ENCODE results near the gene NUP98. TPM values are rescaled to one million over a fixed set of nuclear protein-coding genes. Genes with fewer than 3 reads are reported as not detected.
"Not testable (repeated sequence)": the region's sequence is repeated elsewhere in the genome, so short reads cannot be mapped to it uniquely, and the experiment has no call there.

The NUP98 gene
- total RNA-seq, 1 donor from 2014 or later = 80.3 TPM

- Mint-ChIP-seq H3K27me3 (no peaks in the 10 kb centered on the region), H3K9me3 (ENCODE audit: low read depth) (no peaks in the 10 kb centered on the region), H3K27ac (no peak overlapping the region)
Measured at GRCh38 chr11:3664032-3664630, 133.2 kb downstream of the NUP98 start.

GRCh38 chr11:3662856-3663255 lies 134.5 kb downstream of the NUP98 start:
- Mint-ChIP-seq H3K36me3 (ENCODE audit: insufficient read depth) (peaks cover 6% of the 10 kb centered on the region), H3K27ac (no peak overlapping the region), H3K9me3 (ENCODE audit: low read depth) (peaks cover 3% of the 10 kb centered on the region), H3K4me1 (ENCODE audit: low read depth) (no peaks in the 10 kb centered on the region), H3K4me3 (ENCODE audit: low read depth) (no peak overlapping the region), H3K27me3 (peaks cover 5% of the 10 kb centered on the region)
- no peak for TF ChIP-seq CTCF (IDR thresholded peaks at IDR 0.05; ENCODE audit: unreplicated experiment)
- DNase-seq (ENCODE audit: low spot score, unreplicated experiment) = no peak

More at GRCh38 chr11:3664032-3664630, 133.2 kb downstream of the NUP98 start:
- no peak for TF ChIP-seq CTCF (IDR thresholded peaks at IDR 0.05; ENCODE audit: unreplicated experiment)
- Mint-ChIP-seq H3K36me3 (ENCODE audit: insufficient read depth) (peaks cover 11% of the 10 kb centered on the region), H3K4me3 (ENCODE audit: low read depth) (no peak overlapping the region), H3K4me1 (ENCODE audit: low read depth) (no peaks in the 10 kb centered on the region)
- DNase-seq (ENCODE audit: low spot score, unreplicated experiment) = no peak

GRCh38 chr11:3660960-3661359 lies 136.4 kb downstream of the NUP98 start:
- no peak for TF ChIP-seq CTCF (IDR thresholded peaks at IDR 0.05; ENCODE audit: unreplicated experiment)
- Mint-ChIP-seq H3K36me3 (ENCODE audit: insufficient read depth) (peaks cover 5% of the 10 kb centered on the region), H3K4me1 (ENCODE audit: low read depth) (no peaks in the 10 kb centered on the region), H3K9me3 (ENCODE audit: low read depth) (peaks cover 3% of the 10 kb centered on the region), H3K27me3 (peaks cover 5% of the 10 kb centered on the region), H3K4me3 (ENCODE audit: low read depth) (no peak overlapping the region), H3K27ac (no peak overlapping the region)
- no peak for DNase-seq (ENCODE audit: low spot score, unreplicated experiment)

- Mint-ChIP-seq H3K36me3 (ENCODE audit: insufficient read depth) (no peaks in the 10 kb centered on the region), H3K27ac (no peak overlapping the region), H3K9me3 (ENCODE audit: low read depth) (peaks cover 3% of the 10 kb centered on the region), H3K4me3 (ENCODE audit: low read depth) (no peak overlapping the region), H3K27me3 (peaks cover 5% of the 10 kb centered on the region), H3K4me1 (ENCODE audit: low read depth) (no peaks in the 10 kb centered on the region)
- TF ChIP-seq CTCF (IDR thresholded peaks at IDR 0.05; ENCODE audit: unreplicated experiment) = no peak
- no peak for DNase-seq (ENCODE audit: low spot score, unreplicated experiment)
Measured at GRCh38 chr11:3659595-3660515, 137.5 kb downstream of the NUP98 start.

- H3K9me3 Mint-ChIP-seq (ENCODE audit: low read depth) = peaks cover 3% of the 10 kb centered on the region
- H3K36me3 Mint-ChIP-seq (ENCODE audit: insufficient read depth) = no peaks in the 10 kb centered on the region
- DNase-seq (ENCODE audit: low spot score, unreplicated experiment) = no peak
- TF ChIP-seq CTCF (IDR thresholded peaks at IDR 0.05; ENCODE audit: unreplicated experiment) = no peak
- no peak overlapping the region for H3K4me3 Mint-ChIP-seq (ENCODE audit: low read depth)
- H3K4me1 Mint-ChIP-seq (ENCODE audit: low read depth) = no peaks in the 10 kb centered on the region
- H3K27ac Mint-ChIP-seq = no peak overlapping the region
- H3K27me3 Mint-ChIP-seq = peaks cover 5% of the 10 kb centered on the region
Measured at GRCh38 chr11:3658252-3658651, 139.1 kb downstream of the NUP98 start.

GRCh38 chr11:3657331-3657730 lies 140.0 kb downstream of the NUP98 start:
- not testable (repeated sequence) for H3K4me3 Mint-ChIP-seq (ENCODE audit: low read depth); H3K36me3 Mint-ChIP-seq (ENCODE audit: insufficient read depth); H3K27ac Mint-ChIP-seq; H3K27me3 Mint-ChIP-seq; H3K4me1 Mint-ChIP-seq (ENCODE audit: low read depth); DNase-seq (ENCODE audit: low spot score, unreplicated experiment); H3K9me3 Mint-ChIP-seq (ENCODE audit: low read depth)
